B cell (primary cell): ENCODE measurements around the gene UBXN7.

Experiments used
- EZH2 ChIP-seq: IDR thresholded peaks from 2 replicates; pipeline ENCODE4 v1.6.1; 2012; ENCODE audit warnings: borderline replicate concordance, low read depth, mild to moderate bottlenecking, moderate library complexity, low read length; ENCODE audit not compliant: insufficient read depth, poor library complexity, severe bottlenecking
- TF ChIP-seq, protein P1 (sequence below): fragments of 200-600 bp; IDR thresholded peaks from one replicate; pipeline ENCODE4 v1.8.0; 2022; ENCODE audit warnings: antibody characterized with exemption, mild to moderate bottlenecking

DNA sequence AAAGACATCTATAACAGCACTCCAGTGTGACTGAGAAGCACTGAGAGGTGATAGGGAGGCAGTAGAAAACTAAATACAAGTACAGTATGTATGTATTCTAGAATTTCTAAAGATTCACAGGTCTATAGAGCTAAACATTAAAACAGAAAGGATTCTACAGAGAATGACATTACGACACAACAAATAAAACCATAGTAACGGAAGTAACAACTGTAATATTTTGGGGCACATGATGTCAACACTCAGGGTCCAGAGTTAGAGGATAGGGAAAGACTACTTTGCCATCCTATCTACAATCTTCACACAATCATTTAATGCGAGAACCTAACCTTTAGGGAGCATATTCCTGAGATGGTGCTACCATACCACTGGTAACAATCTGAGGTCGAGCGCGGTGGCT lies 13.6 kb downstream of the UBXN7 start:
- TF ChIP-seq, protein P1, sequence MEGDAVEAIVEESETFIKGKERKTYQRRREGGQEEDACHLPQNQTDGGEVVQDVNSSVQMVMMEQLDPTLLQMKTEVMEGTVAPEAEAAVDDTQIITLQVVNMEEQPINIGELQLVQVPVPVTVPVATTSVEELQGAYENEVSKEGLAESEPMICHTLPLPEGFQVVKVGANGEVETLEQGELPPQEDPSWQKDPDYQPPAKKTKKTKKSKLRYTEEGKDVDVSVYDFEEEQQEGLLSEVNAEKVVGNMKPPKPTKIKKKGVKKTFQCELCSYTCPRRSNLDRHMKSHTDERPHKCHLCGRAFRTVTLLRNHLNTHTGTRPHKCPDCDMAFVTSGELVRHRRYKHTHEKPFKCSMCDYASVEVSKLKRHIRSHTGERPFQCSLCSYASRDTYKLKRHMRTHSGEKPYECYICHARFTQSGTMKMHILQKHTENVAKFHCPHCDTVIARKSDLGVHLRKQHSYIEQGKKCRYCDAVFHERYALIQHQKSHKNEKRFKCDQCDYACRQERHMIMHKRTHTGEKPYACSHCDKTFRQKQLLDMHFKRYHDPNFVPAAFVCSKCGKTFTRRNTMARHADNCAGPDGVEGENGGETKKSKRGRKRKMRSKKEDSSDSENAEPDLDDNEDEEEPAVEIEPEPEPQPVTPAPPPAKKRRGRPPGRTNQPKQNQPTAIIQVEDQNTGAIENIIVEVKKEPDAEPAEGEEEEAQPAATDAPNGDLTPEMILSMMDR: no peak
- no peak for TF ChIP-seq EZH2
